OCI-LY1 (cell line): Measurements from ENCODE around the gene HAUS3.

Source experiments
- CTCF ChIP-seq: fragments of 200-600 bp; sonication (generic), shearing (Covaris generic); IDR thresholded peaks from 2 replicates; pipeline ENCODE4 v1.5.1; 2017; ENCODE audit warnings: mild to moderate bottlenecking, antibody characterized with exemption, low read length, moderate library complexity, mixed read lengths
- EZH2 ChIP-seq: fragments of 200-600 bp; sonication (generic), shearing (Covaris generic); IDR thresholded peaks from 2 replicates; pipeline ENCODE4 v1.8.0; 2017; ENCODE audit warnings: borderline replicate concordance, mixed run types, mild to moderate bottlenecking, antibody characterized with exemption, low read length, moderate library complexity, mixed read lengths

- TF ChIP-seq CTCF (no peak), EZH2 (no peak)
These were observed 48.6 kb downstream of the HAUS3 start for GRCh38 chr4:2193326-2193725.
